Lower leg skin (tissue), 3 donors: Measurements from ENCODE around the gene IRX4.

Experiments used
- POLR2A ChIP-seq, 2 donors: fragments of 450-650 bp; IDR thresholded peaks; one replicate each; pipeline ENCODE4 v1.6.1; 2016 to 2017; ENCODE audit warnings: antibody characterized with exemption in 2 of 2, mild to moderate bottlenecking in 1 of 2, moderate library complexity in 1 of 2
- TF ChIP-seq, protein P1 (sequence below), 3 donors: fragments of 450-650 bp; IDR thresholded peaks; one replicate each; pipeline ENCODE4 v1.5.1; 2016; ENCODE audit warnings: antibody characterized with exemption in 3 of 3, mild to moderate bottlenecking in 3 of 3, moderate library complexity in 2 of 3

DNA sequence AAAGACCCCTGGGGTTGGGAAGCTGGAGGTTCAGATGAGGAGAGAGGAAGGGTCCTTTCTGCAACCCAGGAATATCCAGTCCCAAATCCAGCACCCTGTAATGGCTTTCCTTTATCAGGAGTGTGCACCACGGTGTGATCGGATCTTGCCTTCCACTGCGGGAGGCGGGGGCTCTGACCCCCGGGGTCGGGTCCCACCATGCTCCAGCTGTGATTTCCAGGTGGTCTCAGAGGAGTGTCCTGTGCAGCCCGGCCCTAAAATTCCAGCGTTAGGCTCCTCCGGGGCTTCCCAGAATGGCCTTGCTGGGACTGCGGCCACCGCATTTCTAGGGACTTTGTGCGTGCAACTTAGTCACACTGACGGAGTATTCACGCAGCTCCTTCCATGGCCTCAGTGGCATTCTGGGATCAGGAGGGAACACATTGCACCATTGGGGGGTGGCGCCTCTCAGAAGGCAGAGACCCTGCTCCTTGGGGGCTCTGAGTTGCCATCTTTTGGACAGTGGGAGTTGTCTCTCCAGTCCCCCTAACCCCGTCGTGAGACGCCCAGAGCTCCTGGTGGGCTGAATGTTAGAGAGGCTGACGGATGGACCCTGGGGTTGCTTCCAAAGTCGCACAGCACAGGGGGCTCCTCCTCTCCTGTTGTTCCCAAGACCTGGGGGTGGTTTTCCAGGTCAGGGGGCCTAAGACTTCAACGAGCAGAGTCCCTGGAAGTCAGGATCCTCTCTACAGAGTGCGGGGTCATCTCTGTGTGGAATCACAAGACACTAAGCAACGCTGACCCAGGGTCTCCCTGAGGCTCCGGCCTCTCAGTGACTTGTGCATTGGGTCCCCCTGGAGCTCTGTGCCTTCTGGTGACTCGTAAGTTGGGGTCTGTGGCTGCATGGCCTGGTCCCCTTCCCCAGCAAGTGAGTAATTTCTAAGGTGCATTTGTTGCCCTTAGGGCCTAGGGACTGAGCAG lies 42.7 kb upstream of the IRX4 start:
- TF ChIP-seq, protein P1, sequence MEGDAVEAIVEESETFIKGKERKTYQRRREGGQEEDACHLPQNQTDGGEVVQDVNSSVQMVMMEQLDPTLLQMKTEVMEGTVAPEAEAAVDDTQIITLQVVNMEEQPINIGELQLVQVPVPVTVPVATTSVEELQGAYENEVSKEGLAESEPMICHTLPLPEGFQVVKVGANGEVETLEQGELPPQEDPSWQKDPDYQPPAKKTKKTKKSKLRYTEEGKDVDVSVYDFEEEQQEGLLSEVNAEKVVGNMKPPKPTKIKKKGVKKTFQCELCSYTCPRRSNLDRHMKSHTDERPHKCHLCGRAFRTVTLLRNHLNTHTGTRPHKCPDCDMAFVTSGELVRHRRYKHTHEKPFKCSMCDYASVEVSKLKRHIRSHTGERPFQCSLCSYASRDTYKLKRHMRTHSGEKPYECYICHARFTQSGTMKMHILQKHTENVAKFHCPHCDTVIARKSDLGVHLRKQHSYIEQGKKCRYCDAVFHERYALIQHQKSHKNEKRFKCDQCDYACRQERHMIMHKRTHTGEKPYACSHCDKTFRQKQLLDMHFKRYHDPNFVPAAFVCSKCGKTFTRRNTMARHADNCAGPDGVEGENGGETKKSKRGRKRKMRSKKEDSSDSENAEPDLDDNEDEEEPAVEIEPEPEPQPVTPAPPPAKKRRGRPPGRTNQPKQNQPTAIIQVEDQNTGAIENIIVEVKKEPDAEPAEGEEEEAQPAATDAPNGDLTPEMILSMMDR (IDR thresholded peaks at IDR 0.05), result no peak
- TF ChIP-seq POLR2A (IDR thresholded peaks at IDR 0.05), result no peak
